ENCODE results near the gene AGPAT4. TPM values are rescaled to one million over a fixed set of nuclear protein-coding genes. Genes with fewer than 3 reads are reported as not detected.
A peak's percentile ranks its signal among the peaks of the same experiment; 100 is the strongest.

The AGPAT4 gene
- polyA plus RNA-seq, 1 of the 3 experiments (the other 2 are of a cell fraction) = 3.9 TPM

DNA sequence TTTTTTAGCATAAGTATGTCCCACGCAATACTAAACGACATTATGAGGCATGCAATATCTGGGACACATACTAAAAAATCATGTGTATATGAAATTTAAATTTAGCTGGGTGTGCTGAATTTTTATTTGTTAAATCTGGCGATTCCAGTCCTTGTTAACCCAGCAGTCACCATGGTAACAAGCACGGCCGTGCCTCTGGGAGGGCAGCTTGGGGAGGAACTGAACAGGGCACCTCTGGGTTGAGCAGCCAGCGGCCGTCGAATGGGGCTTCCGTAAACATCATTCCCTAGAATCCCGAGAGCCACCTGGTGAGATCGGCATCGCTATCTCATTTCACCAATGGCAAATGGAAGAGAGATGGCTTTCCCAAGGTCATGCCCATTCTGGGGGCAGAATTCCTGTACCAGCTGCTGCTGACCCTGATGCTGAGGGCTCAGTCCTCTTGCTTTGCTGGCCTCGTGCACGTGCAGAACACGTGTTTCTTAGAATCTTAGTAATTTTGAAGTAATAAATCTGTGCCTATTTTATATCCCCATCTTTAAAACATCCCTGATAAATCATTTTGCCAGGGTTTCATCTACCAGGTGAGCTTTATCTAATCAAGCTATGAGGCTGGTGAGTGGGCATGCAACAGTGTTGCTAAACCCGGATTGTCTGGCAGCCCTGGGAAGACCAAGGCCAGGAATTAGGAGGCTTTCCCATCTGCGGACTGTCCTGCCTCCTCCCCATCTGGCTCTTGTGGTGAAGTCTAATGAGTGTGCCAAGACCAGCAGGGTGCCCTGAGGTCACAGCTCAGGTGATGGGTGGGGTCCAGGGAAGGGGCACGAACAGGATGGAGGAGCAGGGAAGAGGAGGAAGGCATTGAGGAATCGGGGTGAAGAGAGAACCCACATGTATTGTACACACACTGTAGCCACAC lies 85.1 kb downstream of the AGPAT4 start:
- no peak overlapping the region for H2AFZ ChIP-seq (ENCODE audit: low read depth)
- TF ChIP-seq JUND (IDR thresholded peaks at IDR 0.05) (no peak), EZH2phosphoT487 (IDR thresholded peaks at IDR 0.05; ENCODE audit: borderline replicate concordance, low read depth) (no peak), CHD2 (IDR thresholded peaks at IDR 0.05; ENCODE audit: low read length, partially characterized antibody) (no peak), YY1 (IDR thresholded peaks at IDR 0.05; ENCODE audit: low read depth) (no peak), SIN3A (IDR thresholded peaks at IDR 0.05; ENCODE audit: borderline replicate concordance, low read depth, low read length) (no peak), EP300 (IDR thresholded peaks at IDR 0.05; ENCODE audit: borderline replicate concordance in 1 of 2, low read depth in 1 of 2, low read length in 1 of 2) (no peak), SMC3 (IDR thresholded peaks at IDR 0.05; ENCODE audit: low read depth, low read length) (no peak), MXI1 (IDR thresholded peaks at IDR 0.05; ENCODE audit: low read depth, low read length) (no peak)
- TF ChIP-seq, protein P1, sequence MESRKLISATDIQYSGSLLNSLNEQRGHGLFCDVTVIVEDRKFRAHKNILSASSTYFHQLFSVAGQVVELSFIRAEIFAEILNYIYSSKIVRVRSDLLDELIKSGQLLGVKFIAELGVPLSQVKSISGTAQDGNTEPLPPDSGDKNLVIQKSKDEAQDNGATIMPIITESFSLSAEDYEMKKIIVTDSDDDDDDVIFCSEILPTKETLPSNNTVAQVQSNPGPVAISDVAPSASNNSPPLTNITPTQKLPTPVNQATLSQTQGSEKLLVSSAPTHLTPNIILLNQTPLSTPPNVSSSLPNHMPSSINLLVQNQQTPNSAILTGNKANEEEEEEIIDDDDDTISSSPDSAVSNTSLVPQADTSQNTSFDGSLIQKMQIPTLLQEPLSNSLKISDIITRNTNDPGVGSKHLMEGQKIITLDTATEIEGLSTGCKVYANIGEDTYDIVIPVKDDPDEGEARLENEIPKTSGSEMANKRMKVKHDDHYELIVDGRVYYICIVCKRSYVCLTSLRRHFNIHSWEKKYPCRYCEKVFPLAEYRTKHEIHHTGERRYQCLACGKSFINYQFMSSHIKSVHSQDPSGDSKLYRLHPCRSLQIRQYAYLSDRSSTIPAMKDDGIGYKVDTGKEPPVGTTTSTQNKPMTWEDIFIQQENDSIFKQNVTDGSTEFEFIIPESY (IDR thresholded peaks at IDR 0.05; ENCODE audit: borderline replicate concordance, low read depth) = no peak
- TF ChIP-seq, protein P2, sequence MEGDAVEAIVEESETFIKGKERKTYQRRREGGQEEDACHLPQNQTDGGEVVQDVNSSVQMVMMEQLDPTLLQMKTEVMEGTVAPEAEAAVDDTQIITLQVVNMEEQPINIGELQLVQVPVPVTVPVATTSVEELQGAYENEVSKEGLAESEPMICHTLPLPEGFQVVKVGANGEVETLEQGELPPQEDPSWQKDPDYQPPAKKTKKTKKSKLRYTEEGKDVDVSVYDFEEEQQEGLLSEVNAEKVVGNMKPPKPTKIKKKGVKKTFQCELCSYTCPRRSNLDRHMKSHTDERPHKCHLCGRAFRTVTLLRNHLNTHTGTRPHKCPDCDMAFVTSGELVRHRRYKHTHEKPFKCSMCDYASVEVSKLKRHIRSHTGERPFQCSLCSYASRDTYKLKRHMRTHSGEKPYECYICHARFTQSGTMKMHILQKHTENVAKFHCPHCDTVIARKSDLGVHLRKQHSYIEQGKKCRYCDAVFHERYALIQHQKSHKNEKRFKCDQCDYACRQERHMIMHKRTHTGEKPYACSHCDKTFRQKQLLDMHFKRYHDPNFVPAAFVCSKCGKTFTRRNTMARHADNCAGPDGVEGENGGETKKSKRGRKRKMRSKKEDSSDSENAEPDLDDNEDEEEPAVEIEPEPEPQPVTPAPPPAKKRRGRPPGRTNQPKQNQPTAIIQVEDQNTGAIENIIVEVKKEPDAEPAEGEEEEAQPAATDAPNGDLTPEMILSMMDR (IDR thresholded peaks at IDR 0.05) = no peak
- no peak overlapping the region for H3K27ac ChIP-seq (ENCODE audit: low read depth in 2 of 2, low read length in 1 of 2)
- H3K4me3 ChIP-seq (ENCODE audit: low read depth in 2 of 2, low read length in 1 of 2) = no peak overlapping the region
- peaks cover 19% of the 10 kb centered on the region for H3F3A ChIP-seq (replicated peaks; ENCODE audit: insufficient read depth)
- CTCF ChIA-PET = no interaction called here
- peaks cover 2 to 11% of the 10 kb centered on the region in 2 experiments; a peak in 2 of 4 replicates for H3K4me1 ChIP-seq (ENCODE audit: control insufficient read depth in 1 of 2, insufficient read depth in 2 of 2, low read depth in 1 of 2, low read length in 1 of 2)
- H4K20me1 ChIP-seq (ENCODE audit: insufficient read depth) = no peaks in the 10 kb centered on the region
- H3K79me2 ChIP-seq (ENCODE audit: insufficient read depth) = no peaks in the 10 kb centered on the region; the same call in 1 of the 2 replicates
- WGBS (ENCODE audit: low lambda C conversion rate) = 90% methylated on average over 15 of the region's 19 CpGs
- no peaks in the 10 kb centered on the region for H3K27me3 ChIP-seq (ENCODE audit: insufficient read depth)
- no peak overlapping the region for H3K4me2 ChIP-seq
- no peaks in the 10 kb centered on the region for H3K9me3 ChIP-seq
- POLR2A ChIA-PET = no interaction called here
- DNase-seq = no peak
- no peaks in the 10 kb centered on the region for H3K36me3 ChIP-seq (replicated peaks in 1 of 2; ENCODE audit: control insufficient read depth in 1 of 2, insufficient read depth in 2 of 2, low read length in 1 of 2)
- no peaks in the 10 kb centered on the region for H3K9me2 ChIP-seq
- H3K9ac ChIP-seq = no peak overlapping the region

DNA sequence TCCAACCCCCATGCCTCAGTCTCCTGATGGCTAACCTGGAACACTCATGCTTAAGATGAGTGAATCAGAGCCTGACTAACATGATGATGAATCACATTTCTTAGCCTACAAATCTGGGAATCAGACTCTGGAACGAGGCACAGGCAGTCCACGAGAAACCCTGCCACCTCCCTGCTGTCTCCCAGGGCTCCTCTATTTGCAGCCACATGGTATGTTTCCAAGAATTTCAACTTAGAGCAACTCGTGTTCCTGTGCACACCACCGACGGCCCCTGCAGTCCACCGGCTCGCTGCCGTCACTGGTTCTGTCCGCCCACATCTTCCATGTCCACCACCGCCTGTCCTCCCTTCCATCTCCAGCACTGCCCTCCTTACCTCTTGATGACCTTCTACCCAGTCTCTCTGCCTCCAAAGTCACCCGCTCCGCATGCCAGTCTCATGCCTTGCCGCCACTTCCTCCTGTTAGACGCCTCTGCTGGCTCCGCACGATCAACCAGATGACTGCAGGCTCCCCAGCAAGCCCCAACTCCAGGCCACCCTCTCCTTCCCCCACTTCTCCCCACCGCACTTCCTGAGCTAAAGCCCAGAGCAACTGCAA lies 87.6 kb downstream of the AGPAT4 start:
- no peak overlapping the region for H3K4me3 ChIP-seq (ENCODE audit: low read depth in 2 of 2, low read length in 1 of 2)
- H4K20me1 ChIP-seq (ENCODE audit: insufficient read depth) = no peaks in the 10 kb centered on the region
- H2AFZ ChIP-seq (ENCODE audit: low read depth) = no peak overlapping the region
- H3K27me3 ChIP-seq (ENCODE audit: insufficient read depth) = no peaks in the 10 kb centered on the region
- H3K79me2 ChIP-seq (ENCODE audit: insufficient read depth) = no peaks in the 10 kb centered on the region; the same call in 1 of the 2 replicates
- no peak overlapping the region; the same call in 1 of the 2 replicates for H3K9ac ChIP-seq
- no peaks in the 10 kb centered on the region for H3K9me2 ChIP-seq
- H3F3A ChIP-seq (replicated peaks; ENCODE audit: insufficient read depth) = peaks cover 19% of the 10 kb centered on the region
- no peak for DNase-seq
- no peaks in the 10 kb centered on the region for H3K36me3 ChIP-seq (replicated peaks in 1 of 2; ENCODE audit: control insufficient read depth in 1 of 2, insufficient read depth in 2 of 2, low read length in 1 of 2)
- WGBS (ENCODE audit: low lambda C conversion rate) = 69% methylated on average over 17 of the region's 17 CpGs
- H3K27ac ChIP-seq (ENCODE audit: low read depth in 2 of 2, low read length in 1 of 2) = peak overlapping the region in 1 of 2 experiments; percentile 76; a peak in 2 of 4 replicates
- H3K9me3 ChIP-seq = no peaks in the 10 kb centered on the region
- POLR2A ChIA-PET = no interaction called here
- CTCF ChIA-PET = no interaction called here
- peak overlapping the region; percentile 12 for H3K4me2 ChIP-seq
- H3K4me1 ChIP-seq (ENCODE audit: control insufficient read depth in 1 of 2, insufficient read depth in 2 of 2, low read depth in 1 of 2, low read length in 1 of 2) = peaks cover 5 to 11% of the 10 kb centered on the region in 2 experiments; a peak in 2 of 4 replicates
- TF ChIP-seq RXRA (IDR thresholded peaks at IDR 0.05; ENCODE audit: borderline replicate concordance, low read depth) = peak; percentile 6; the same call in 1 of the 2 replicates
- no peak for TF ChIP-seq CHD2 (IDR thresholded peaks at IDR 0.05; ENCODE audit: low read length, partially characterized antibody)
- TF ChIP-seq TEAD4 (IDR thresholded peaks at IDR 0.05; ENCODE audit: borderline replicate concordance, insufficient read depth) = 0 out of 2 replicates have a peak, but pooled peaks have one; percentile 27
- TF ChIP-seq TCF12 (IDR thresholded peaks at IDR 0.05) = peak; percentile 65
- TF ChIP-seq POLR2AphosphoS5 (IDR thresholded peaks at IDR 0.05; ENCODE audit: low read depth, low read length) = peak; percentile 30; the same call in 1 of the 2 replicates
- no peak for TF ChIP-seq MXI1 (IDR thresholded peaks at IDR 0.05; ENCODE audit: low read depth, low read length)
- TF ChIP-seq RFX5 (IDR thresholded peaks at IDR 0.05; ENCODE audit: low read length) = no peak
- TF ChIP-seq EP300 (IDR thresholded peaks at IDR 0.05; ENCODE audit: borderline replicate concordance in 1 of 2, low read depth in 1 of 2, low read length in 1 of 2) = peak in 1 of 2 experiments; percentile 36; a peak in 1 of 4 replicates
- TF ChIP-seq RCOR1 (IDR thresholded peaks at IDR 0.05; ENCODE audit: low read length) = no peak
- TF ChIP-seq, protein P2 (IDR thresholded peaks at IDR 0.05) = no peak
